Loucy (cell line): ENCODE measurements around the gene TENM4.

Source experiments
- H2AFZ ChIP-seq: fragments of 200-600 bp; sonication (generic); 2 replicates; pipeline ENCODE4 v1.6.0; 2016; ENCODE audit warnings: antibody characterized with exemption, mild to moderate bottlenecking, low read length, moderate library complexity
- H3F3A ChIP-seq: fragments of 200-600 bp; 2 replicates; pipeline ENCODE4 v1.6.0; 2016; ENCODE audit warnings: antibody characterized with exemption, low read depth, mild to moderate bottlenecking
- H3K27me3 ChIP-seq: fragments of 200-600 bp; sonication (generic); 2 replicates; pipeline ENCODE4 v1.6.1; 2014; ENCODE audit warnings: low read length, mild to moderate bottlenecking; ENCODE audit not compliant: insufficient read depth, poor library complexity, severe bottlenecking
- H3K36me3 ChIP-seq: fragments of 200-600 bp; sonication (generic); 2 replicates; pipeline ENCODE4 v1.6.1; 2016; ENCODE audit warnings: low read length; ENCODE audit not compliant: insufficient read depth
- H3K4me1 ChIP-seq: fragments of 200-600 bp; sonication (generic); 2 replicates; pipeline ENCODE4 v1.5.1; 2014; ENCODE audit warnings: low read length, mild to moderate bottlenecking; ENCODE audit not compliant: insufficient read depth, poor library complexity, severe bottlenecking
- H3K4me2 ChIP-seq: fragments of 200-600 bp; sonication (generic); 2 replicates; pipeline ENCODE4 v1.6.0; 2014; ENCODE audit warnings: antibody characterized with exemption, low read length, low read depth, mild to moderate bottlenecking; ENCODE audit not compliant: poor library complexity, severe bottlenecking
- H3K4me3 ChIP-seq: fragments of 200-600 bp; sonication (generic); 2 replicates; pipeline ENCODE4 v1.5.1; 2014; ENCODE audit warnings: low read length, mild to moderate bottlenecking, mixed read lengths; ENCODE audit not compliant: poor library complexity, severe bottlenecking
- H3K79me2 ChIP-seq: fragments of 200-600 bp; sonication (generic); 2 replicates; pipeline ENCODE4 v1.6.1; 2014; ENCODE audit warnings: low read length; ENCODE audit not compliant: insufficient read depth
- H3K9ac ChIP-seq: fragments of 200-600 bp; sonication (generic); 2 replicates; pipeline ENCODE4 v1.6.0; 2014; ENCODE audit warnings: mild to moderate bottlenecking, low read depth, low read length, moderate library complexity; ENCODE audit not compliant: poor library complexity, severe bottlenecking
- H3K9me2 ChIP-seq: fragments of 200-600 bp; sonication (generic); replicated peaks from 2 replicates; pipeline ENCODE4 v1.6.1; 2016; ENCODE audit warnings: low read depth, low read length, mixed read lengths
- H3K9me3 ChIP-seq: fragments of 200-600 bp; sonication (generic); 2 replicates; pipeline ENCODE4 v1.6.1; 2014; ENCODE audit warnings: mild to moderate bottlenecking, antibody characterized with exemption, low read length, low read depth; ENCODE audit not compliant: insufficient read depth
- H4K20me1 ChIP-seq: fragments of 200-600 bp; sonication (generic); 2 replicates; pipeline ENCODE4 v1.6.0; 2014; ENCODE audit warnings: antibody characterized with exemption, low read length, mild to moderate bottlenecking; ENCODE audit not compliant: insufficient read depth, poor library complexity, severe bottlenecking
- EZH2phosphoT487 ChIP-seq: fragments of 200-600 bp; IDR thresholded peaks from 2 replicates; pipeline ENCODE4 v1.6.1; 2018; ENCODE audit warnings: antibody characterized with exemption, mild to moderate bottlenecking, moderate library complexity, borderline replicate concordance
- TF ChIP-seq, protein P1 (sequence below): fragments of 200-600 bp; sonication (generic); conservative IDR thresholded peaks from 2 replicates; pipeline ENCODE4 v1.5.1; 2014; ENCODE audit warnings: mild to moderate bottlenecking, antibody characterized with exemption, low read length

Gene TENM4

DNA sequence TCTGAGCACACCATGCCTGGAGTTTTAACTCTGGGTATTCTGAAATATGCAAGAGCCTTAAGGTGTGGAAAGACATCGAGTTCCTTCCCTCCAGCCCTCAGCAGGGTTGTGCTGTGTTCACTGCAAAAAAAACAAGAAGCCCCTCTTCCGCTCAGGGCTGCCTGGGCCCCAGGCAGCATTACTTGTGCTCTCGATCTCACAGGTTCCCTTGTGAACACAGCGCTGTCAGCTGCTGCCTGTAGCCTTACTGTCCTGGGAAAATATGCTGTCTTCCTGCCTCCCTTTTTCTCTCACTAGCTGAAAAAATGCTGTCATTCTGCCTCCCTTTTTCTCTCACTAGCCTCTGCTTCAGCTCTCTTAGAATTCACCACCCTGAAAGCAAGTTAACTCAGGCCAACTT is 15.7 kb upstream of the TENM4 start:
- Histone ChIP-seq H3K79me2 (no peaks in the 10 kb centered on the region), H2AFZ (no peak overlapping the region)
- no peak for TF ChIP-seq EZH2phosphoT487
- TF ChIP-seq, protein P1, sequence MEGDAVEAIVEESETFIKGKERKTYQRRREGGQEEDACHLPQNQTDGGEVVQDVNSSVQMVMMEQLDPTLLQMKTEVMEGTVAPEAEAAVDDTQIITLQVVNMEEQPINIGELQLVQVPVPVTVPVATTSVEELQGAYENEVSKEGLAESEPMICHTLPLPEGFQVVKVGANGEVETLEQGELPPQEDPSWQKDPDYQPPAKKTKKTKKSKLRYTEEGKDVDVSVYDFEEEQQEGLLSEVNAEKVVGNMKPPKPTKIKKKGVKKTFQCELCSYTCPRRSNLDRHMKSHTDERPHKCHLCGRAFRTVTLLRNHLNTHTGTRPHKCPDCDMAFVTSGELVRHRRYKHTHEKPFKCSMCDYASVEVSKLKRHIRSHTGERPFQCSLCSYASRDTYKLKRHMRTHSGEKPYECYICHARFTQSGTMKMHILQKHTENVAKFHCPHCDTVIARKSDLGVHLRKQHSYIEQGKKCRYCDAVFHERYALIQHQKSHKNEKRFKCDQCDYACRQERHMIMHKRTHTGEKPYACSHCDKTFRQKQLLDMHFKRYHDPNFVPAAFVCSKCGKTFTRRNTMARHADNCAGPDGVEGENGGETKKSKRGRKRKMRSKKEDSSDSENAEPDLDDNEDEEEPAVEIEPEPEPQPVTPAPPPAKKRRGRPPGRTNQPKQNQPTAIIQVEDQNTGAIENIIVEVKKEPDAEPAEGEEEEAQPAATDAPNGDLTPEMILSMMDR, result no peak

DNA sequence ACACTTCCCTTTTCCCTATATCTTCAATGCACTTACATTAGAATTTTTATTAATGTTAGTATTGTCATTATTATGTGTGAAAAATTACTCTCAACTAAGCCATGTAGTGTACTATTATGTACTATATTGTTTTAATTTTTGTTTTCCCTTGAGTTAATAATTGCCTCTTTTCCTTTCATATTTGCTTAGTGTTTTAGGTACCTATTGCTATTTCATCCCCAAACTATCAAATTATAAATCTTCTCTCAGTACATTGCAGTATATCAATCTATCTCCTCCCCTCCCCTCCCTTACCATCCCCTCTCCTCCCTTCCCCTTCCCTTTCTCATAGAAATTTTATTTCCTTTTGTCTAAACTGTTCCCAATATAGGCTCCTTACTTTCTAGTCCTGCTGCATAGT is 12.8 kb upstream of the TENM4 start:
- Histone ChIP-seq H3K9me3 (no peaks in the 10 kb centered on the region), H2AFZ (no peak overlapping the region), H3K4me2 (no peak overlapping the region), H3K9me2 (no peaks in the 10 kb centered on the region), H3K9ac (no peak overlapping the region), H3K79me2 (no peaks in the 10 kb centered on the region), H3F3A (no peaks in the 10 kb centered on the region), H3K27me3 (no peaks in the 10 kb centered on the region), H3K36me3 (no peaks in the 10 kb centered on the region), H4K20me1 (no peaks in the 10 kb centered on the region), H3K4me3 (no peak overlapping the region), H3K4me1 (no peaks in the 10 kb centered on the region)
- TF ChIP-seq EZH2phosphoT487, result no peak
- TF ChIP-seq, protein P1, result no peak

More for the DNA sequence above, 15.7 kb upstream of the TENM4 start:
- H3K9me2 ChIP-seq, result no peaks in the 10 kb centered on the region
- H3F3A ChIP-seq, result no peaks in the 10 kb centered on the region
- no peaks in the 10 kb centered on the region for H3K27me3 ChIP-seq
- H3K4me1 ChIP-seq, result no peaks in the 10 kb centered on the region
- H4K20me1 ChIP-seq, result no peaks in the 10 kb centered on the region
- no peak overlapping the region for H3K4me2 ChIP-seq
- no peak overlapping the region for H3K4me3 ChIP-seq
- no peak overlapping the region for H3K9ac ChIP-seq
- H3K9me3 ChIP-seq, result no peaks in the 10 kb centered on the region
- no peaks in the 10 kb centered on the region for H3K36me3 ChIP-seq

DNA sequence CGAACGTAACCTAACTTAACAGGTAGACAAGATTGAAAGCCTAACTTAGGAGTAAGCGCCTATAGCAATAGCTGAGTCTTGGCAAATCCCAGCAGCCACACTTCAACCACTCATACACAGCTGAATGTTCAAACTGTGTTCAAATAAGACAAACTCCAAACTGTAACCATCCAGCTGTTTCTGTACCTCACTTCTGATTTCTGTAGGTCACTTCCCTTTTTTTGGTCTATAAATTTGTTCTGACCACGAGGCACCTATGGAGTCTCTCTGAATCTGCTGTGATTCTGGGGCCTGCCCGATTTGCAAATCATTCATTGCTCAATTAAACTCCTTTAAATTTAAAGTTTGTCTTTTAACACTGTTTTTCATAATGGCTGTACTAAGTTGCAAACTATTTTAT is 8.2 kb upstream of the TENM4 start:
- no peaks in the 10 kb centered on the region for H3K9me2 ChIP-seq
- H3K27me3 ChIP-seq, result no peaks in the 10 kb centered on the region
- H3K36me3 ChIP-seq, result no peaks in the 10 kb centered on the region
- H3F3A ChIP-seq, result no peaks in the 10 kb centered on the region
- H4K20me1 ChIP-seq, result no peaks in the 10 kb centered on the region
- no peak overlapping the region for H3K4me2 ChIP-seq
- no peak overlapping the region for H2AFZ ChIP-seq
- no peaks in the 10 kb centered on the region for H3K9me3 ChIP-seq
- no peaks in the 10 kb centered on the region for H3K4me1 ChIP-seq
- H3K4me3 ChIP-seq, result no peak overlapping the region
- no peaks in the 10 kb centered on the region for H3K79me2 ChIP-seq
- TF ChIP-seq, protein P1, result no peak
- no peak for TF ChIP-seq EZH2phosphoT487
- H3K9ac ChIP-seq, result no peak overlapping the region
